ENCODE results near the gene P2RY11.

Gene P2RY11

DNA sequence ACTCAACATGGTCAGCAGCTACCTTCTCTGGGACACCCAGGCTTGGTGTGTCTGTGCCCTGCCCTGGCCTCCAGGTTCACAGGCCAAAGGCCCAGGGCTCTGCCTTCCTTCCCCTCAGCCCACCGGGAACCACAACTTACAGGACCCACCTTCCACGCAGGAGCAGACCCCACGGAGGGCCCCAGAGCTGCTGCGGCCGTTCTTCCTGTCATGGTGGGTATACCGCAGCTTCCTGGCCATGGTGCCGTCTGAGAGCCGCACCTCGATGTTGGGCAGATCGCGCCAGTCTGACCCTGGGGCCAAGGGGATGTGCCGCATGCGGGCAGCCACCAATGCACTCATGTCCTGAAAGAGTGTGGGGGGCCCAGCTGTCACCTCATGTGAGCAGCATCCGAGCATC, 25.4 kb downstream of the P2RY11 start:
- no peak overlapping the region for H3K27ac ChIP-seq
- TF ChIP-seq, protein P1, sequence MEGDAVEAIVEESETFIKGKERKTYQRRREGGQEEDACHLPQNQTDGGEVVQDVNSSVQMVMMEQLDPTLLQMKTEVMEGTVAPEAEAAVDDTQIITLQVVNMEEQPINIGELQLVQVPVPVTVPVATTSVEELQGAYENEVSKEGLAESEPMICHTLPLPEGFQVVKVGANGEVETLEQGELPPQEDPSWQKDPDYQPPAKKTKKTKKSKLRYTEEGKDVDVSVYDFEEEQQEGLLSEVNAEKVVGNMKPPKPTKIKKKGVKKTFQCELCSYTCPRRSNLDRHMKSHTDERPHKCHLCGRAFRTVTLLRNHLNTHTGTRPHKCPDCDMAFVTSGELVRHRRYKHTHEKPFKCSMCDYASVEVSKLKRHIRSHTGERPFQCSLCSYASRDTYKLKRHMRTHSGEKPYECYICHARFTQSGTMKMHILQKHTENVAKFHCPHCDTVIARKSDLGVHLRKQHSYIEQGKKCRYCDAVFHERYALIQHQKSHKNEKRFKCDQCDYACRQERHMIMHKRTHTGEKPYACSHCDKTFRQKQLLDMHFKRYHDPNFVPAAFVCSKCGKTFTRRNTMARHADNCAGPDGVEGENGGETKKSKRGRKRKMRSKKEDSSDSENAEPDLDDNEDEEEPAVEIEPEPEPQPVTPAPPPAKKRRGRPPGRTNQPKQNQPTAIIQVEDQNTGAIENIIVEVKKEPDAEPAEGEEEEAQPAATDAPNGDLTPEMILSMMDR (conservative IDR thresholded peaks at IDR 0.05) = no peak
- no peak for TF ChIP-seq ZFX (IDR thresholded peaks at IDR 0.05)

DNA sequence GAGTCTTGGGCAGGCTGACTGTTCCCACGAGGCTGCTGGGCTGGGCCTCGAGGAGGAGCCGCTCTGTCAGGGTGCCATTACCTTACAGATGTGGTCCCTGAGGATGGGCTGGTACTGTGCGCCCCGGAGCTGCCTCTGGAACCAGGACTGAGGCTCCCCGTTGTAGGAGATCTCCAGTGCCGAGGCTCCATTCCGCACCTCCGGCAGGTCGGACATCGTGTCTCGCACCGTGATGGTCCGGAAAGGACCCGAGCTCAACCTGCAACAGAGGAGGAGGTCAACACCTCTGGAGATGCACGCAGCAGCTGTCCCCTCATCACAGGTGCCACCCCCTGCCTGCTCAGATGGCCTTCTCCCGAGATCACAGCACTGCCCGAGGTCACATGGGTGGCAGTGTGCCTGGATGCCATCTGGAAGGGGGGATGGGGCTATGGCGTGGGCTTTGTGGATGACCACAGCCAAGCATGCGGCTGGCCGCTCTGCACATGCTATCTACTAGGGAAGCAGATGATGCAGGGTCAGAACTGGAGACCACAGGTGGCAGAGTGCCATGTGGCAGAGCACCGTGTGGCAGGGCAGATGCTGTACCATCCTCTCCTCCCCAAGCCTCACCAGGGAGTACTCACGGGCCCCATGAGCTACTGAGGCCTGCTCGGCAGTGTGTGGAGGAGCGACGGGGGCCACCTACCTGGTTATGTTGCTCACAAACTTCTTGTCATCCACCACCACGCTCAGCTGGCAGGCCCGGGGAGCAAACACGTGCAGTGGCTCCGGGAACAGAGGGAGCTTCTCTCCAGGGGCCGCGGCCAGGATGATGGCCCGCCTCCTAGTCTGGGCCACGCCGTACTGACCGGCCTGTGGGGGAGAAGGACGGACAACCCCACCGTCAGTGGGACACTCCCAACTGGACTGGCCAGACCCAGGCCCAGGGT, 26.5 kb downstream of the P2RY11 start:
- no peak overlapping the region for H3K27ac ChIP-seq
- TF ChIP-seq, protein P1 (conservative IDR thresholded peaks at IDR 0.05) = no peak
- no peak for TF ChIP-seq ZFX (IDR thresholded peaks at IDR 0.05)

DNA sequence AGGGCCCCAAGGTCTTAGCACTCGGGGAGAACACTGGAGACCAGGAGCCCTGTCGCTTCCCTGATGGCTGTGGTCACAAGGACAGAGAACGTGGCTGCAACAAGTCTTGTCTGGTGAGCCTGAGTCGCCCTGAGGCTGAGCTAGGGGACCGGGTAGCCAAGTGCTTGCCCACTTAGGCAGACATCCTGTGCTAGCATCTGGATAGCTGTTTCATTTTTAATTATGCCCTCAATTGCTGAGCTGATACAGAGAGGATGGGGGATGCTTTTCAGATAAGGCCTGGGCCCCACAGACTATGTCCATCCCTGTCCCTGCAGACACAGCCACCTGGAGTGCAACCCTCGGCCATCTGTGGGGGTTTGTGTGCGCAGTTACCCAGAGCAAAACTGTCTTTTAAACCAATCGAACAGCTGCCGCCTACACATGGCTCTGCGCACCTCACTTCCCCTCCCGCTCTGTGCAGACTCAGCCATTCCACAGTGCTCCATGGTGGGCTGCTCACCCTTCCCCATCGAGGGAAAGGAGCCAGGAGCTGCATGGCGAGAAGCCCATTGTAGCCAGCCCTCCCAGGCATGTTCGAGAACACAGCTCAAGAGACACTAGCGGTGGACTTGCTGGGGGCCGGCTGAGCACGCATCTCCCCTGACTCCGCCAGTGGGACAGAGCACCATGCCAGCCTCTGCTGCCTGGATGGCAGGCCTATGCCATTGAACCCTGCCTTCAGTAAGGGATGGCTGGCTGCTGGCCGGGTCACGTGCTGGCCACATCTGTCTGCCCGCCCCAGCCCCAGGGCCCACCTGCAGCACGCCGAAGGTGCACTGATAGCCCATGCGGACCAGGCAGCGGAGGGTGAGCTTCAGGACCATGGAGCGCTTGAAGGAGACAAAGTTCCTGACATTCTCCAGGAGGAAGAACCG, 27.6 kb downstream of the P2RY11 start:
- H3K27ac ChIP-seq = no peak overlapping the region
- no peak for TF ChIP-seq ZFX (IDR thresholded peaks at IDR 0.05)
- TF ChIP-seq, protein P1 (conservative IDR thresholded peaks at IDR 0.05) = no peak

DNA sequence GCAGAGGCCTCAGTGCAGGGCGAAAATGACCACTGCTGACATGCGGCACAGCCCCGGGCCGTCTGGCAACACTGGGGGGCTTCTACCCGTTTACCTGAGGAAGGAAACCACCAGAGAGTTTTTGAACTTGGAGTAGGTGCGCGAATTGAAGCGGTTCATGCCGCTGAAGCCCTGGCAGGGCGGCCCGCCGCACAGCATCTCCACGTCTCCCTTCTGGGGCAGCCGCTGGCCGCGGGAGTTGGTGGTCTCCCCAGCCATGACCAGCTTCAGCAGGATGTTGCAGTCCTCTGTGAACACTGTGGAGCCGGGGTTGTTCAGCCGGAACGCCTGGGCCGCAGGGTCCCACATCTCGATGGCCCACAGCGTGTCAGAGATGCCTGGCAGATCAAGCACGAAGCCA, 28.5 kb downstream of the P2RY11 start:
- no peak overlapping the region for H3K27ac ChIP-seq
- TF ChIP-seq, protein P1 (conservative IDR thresholded peaks at IDR 0.05) = no peak
- no peak for TF ChIP-seq ZFX (IDR thresholded peaks at IDR 0.05)

DNA sequence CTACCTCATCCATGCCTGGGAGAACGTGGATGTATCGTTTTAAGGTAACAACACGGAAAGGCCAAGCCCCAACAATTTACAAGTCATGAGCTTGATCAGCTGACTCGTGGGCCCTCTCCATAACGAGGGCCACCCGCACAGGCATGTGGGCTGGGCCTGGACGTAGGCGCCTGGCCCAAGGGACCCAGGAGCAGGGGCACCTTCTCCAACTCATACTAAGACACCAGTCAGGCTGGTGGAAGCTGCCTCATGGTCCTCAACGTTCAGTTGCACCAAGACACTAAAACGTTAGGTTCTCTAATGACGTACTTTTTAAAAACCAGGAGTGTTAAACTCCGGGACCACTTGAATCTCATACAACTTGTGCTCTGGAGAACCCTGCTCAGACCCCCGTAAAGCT, 30.0 kb downstream of the P2RY11 start:
- no peak overlapping the region for H3K27ac ChIP-seq
- no peak for TF ChIP-seq ZFX (IDR thresholded peaks at IDR 0.05)
- TF ChIP-seq, protein P1 (conservative IDR thresholded peaks at IDR 0.05) = no peak

DNA sequence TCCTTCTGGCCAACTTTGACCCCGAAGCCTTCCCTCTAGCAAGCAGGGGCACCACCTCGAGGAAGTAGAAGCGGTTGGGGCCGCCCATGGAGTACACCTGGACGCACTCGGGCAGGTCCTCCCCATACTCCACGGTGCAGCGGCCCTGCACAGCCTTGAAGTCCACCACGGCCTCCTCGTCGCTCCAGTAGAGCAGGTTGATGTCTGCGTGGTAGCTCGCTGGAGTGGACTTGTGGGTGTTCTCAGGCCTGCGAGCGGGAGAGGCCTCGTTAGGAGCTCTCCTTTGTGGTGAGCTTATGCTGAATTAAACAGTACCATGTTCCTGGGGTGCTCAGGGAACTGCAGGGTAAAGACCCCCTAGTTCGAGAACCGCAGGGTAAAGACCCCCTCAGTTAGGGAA, 30.5 kb downstream of the P2RY11 start:
- no peak overlapping the region for H3K27ac ChIP-seq
- no peak for TF ChIP-seq ZFX (IDR thresholded peaks at IDR 0.05)
- TF ChIP-seq, protein P1 (conservative IDR thresholded peaks at IDR 0.05) = no peak

All from C4-2B (cell line).